HepG2 (cell line): ENCODE results near the gene PLD2. TPM values are rescaled to one million over a fixed set of nuclear protein-coding genes. Genes with fewer than 3 reads are reported as not detected.

Source experiments
- ARHGAP35 ChIP-seq: sonication (generic); formaldehyde crosslinking; IDR thresholded peaks from 2 replicates; pipeline ENCODE4 v1.9.0; 2022; ENCODE audit warnings: mild to moderate bottlenecking, inconsistent platforms, moderate library complexity, missing genetic modification reagents, borderline replicate concordance
- ARNT ChIP-seq: fragments of 450-650 bp; IDR thresholded peaks from 2 replicates; pipeline ENCODE4 v1.6.1; 2017
- CREB1 ChIP-seq, 2 experiments: fragments of 450-650 bp in 1 of 2; IDR thresholded peaks; 2 replicates each; pipeline ENCODE4 v1.6.1; 2016 to 2017; ENCODE audit warnings: control low read depth in 1 of 2, mild to moderate bottlenecking in 1 of 2, missing compliant biosample characterization in 1 of 2, missing genetic modification characterization in 1 of 2
- DNMT1 ChIP-seq: sonication (generic); formaldehyde crosslinking; IDR thresholded peaks from 2 replicates; pipeline ENCODE4 v1.5.1; 2020; ENCODE audit warnings: mild to moderate bottlenecking, missing genetic modification reagents
- DRAP1 ChIP-seq: IDR thresholded peaks from 2 replicates; pipeline ENCODE4 v1.6.1; 2016; ENCODE audit warnings: missing genetic modification reagents, missing compliant biosample characterization
- FOXP1 ChIP-seq, 2 experiments: fragments of 450-650 bp in 1 of 2; IDR thresholded peaks; 2 replicates each; pipeline ENCODE4 v1.6.1; 2017 to 2018; ENCODE audit warnings: antibody characterized with exemption in 1 of 2
- GATAD1 ChIP-seq: IDR thresholded peaks from 2 replicates; pipeline ENCODE4 v1.6.1; 2016; ENCODE audit warnings: missing genetic modification reagents, missing compliant biosample characterization
- HMGXB4 ChIP-seq, 2 experiments: sonication (generic) in 1 of 2; formaldehyde crosslinking in 1 of 2; IDR thresholded peaks; 2 replicates each; pipeline versions ENCODE4 v1.4.0 to v1.6.1; 2018 to 2020; ENCODE audit warnings: missing genetic modification reagents in 2 of 2, borderline replicate concordance in 1 of 2, low read depth in 1 of 2, mild to moderate bottlenecking in 1 of 2, missing biosample characterization in 1 of 2
- IKZF5 ChIP-seq: IDR thresholded peaks from 2 replicates; pipeline ENCODE4 v1.6.1; 2018; ENCODE audit warnings: missing genetic modification reagents, mild to moderate bottlenecking, missing compliant biosample characterization
- ISL2 ChIP-seq: sonication (generic); formaldehyde crosslinking; IDR thresholded peaks from 2 replicates; pipeline ENCODE4 v1.5.0; 2020; ENCODE audit warnings: missing genetic modification reagents
- PITX1 ChIP-seq: sonication (generic); formaldehyde crosslinking; IDR thresholded peaks from 2 replicates; pipeline ENCODE4 v1.5.1; 2020; ENCODE audit warnings: mild to moderate bottlenecking, missing genetic modification reagents
- SALL1 ChIP-seq: sonication (generic); formaldehyde crosslinking; IDR thresholded peaks from 2 replicates; pipeline ENCODE4 v1.8.0; 2022; ENCODE audit warnings: mild to moderate bottlenecking, missing genetic modification reagents
- SALL2 ChIP-seq: sonication (generic); formaldehyde crosslinking; IDR thresholded peaks from 2 replicates; pipeline ENCODE4 v1.8.1; 2023; ENCODE audit warnings: mild to moderate bottlenecking, missing genetic modification reagents, inconsistent platforms
- SNAPC5 ChIP-seq: sonication (generic); formaldehyde crosslinking; IDR thresholded peaks from 2 replicates; pipeline ENCODE4 v1.8.1; 2023; ENCODE audit warnings: mild to moderate bottlenecking, missing genetic modification reagents, borderline replicate concordance
- TFAP4 ChIP-seq: sonication (generic); IDR thresholded peaks from 2 replicates; pipeline ENCODE4 v1.6.1; 2016; ENCODE audit warnings: low read depth, borderline replicate concordance
- ZNF280D ChIP-seq: sonication (generic); formaldehyde crosslinking; IDR thresholded peaks from 2 replicates; pipeline ENCODE4 v1.5.1; 2020; ENCODE audit warnings: mild to moderate bottlenecking, missing genetic modification reagents
- ZNF329 ChIP-seq: sonication (generic); formaldehyde crosslinking; IDR thresholded peaks from 2 replicates; pipeline ENCODE4 v1.9.0; 2021; ENCODE audit warnings: low read depth, mild to moderate bottlenecking, missing genetic modification reagents
- ZNF597 ChIP-seq: sonication (generic); formaldehyde crosslinking; IDR thresholded peaks from 2 replicates; pipeline ENCODE4 v1.5.0; 2020; ENCODE audit warnings: missing genetic modification reagents
- ZNF598 ChIP-seq: sonication (generic); formaldehyde crosslinking; IDR thresholded peaks from 2 replicates; pipeline ENCODE4 v1.5.1; 2020; ENCODE audit warnings: mild to moderate bottlenecking, missing genetic modification reagents, borderline replicate concordance
- polyA plus RNA-seq, 8 experiments: library from polyadenylated mRNA; depleted of rRNA in 3 of 8; stranded (reverse) in 7 of 8; unstranded in 1 of 8; fragments of >200 nt; fragmentation: Illumina TruSeq in 4 of 8; extraction: Trizol in 4 of 8; gene quantifications; 2 replicates each; pipeline versions ENCODE4 v1.2.1 to v1.2.3, GENCODE V29; 2011 to 2016; ENCODE audit warnings: low read depth in 4 of 8, missing spikeins in 1 of 8, mixed read lengths in 1 of 8; ENCODE audit not compliant: insufficient read depth in 1 of 8
- total RNA-seq, 5 experiments: library from RNA; depleted of rRNA; stranded (reverse); fragments of >200 nt; fragmentation: Illumina TruSeq; extraction: Trizol; gene quantifications; 2 replicates each; pipeline ENCODE4 v1.2.3, GENCODE V29; 2016; ENCODE audit warnings: low read depth in 1 of 5

PLD2 gene
- total and polyA plus RNA-seq, 2 of the 13 experiments (the other 11 are each of a cell fraction or from before 2014, with no cell fraction given), result 13.4 to 29.7 TPM

GRCh38 chr17:4777969-4778760 lies 28.8 kb upstream of the PLD2 start (continued):
- TF ChIP-seq ZNF598 (CRISPR knock-in tag) (0 out of 2 replicates have a peak, but pooled peaks have one; percentile 13), DNMT1 (CRISPR knock-in tag) (no peak), SALL1 (CRISPR knock-in tag) (peak; percentile 93), CREB1 (IDR thresholded peaks at IDR 0.05) (0 out of 2 replicates have a peak, but pooled peaks have one; percentile 16), CREB1 (CRISPR knock-in tag; IDR thresholded peaks at IDR 0.05) (no peak), SNAPC5 (no peak), HMGXB4 (CRISPR knock-in tag; IDR thresholded peaks at IDR 0.05; ENCODE audit: borderline replicate concordance in 1 of 2, low read depth in 1 of 2) (0 out of 4 replicates have a peak, but pooled peaks of 1 of the 2 experiments have one; percentile 38), FOXP1 (IDR thresholded peaks at IDR 0.05) (no peak), FOXP1 (CRISPR knock-in tag; IDR thresholded peaks at IDR 0.05) (0 out of 2 replicates have a peak, but pooled peaks have one; percentile 30), ARHGAP35 (CRISPR knock-in tag) (0 out of 2 replicates have a peak, but pooled peaks have one; percentile 30), PITX1 (CRISPR knock-in tag) (peak; percentile 91), DRAP1 (CRISPR knock-in tag) (no peak), ZNF280D (CRISPR knock-in tag) (peak; percentile 83), IKZF5 (CRISPR knock-in tag) (0 out of 2 replicates have a peak, but pooled peaks have one; percentile 39), TFAP4 (peak; percentile 91), ARNT (no peak), ZNF597 (CRISPR knock-in tag) (no peak), ISL2 (CRISPR knock-in tag) (peak; percentile 69; the same call in 1 of the 2 replicates), GATAD1 (peak; percentile 56; the same call in 1 of the 2 replicates), ZNF329 (CRISPR knock-in tag) (no peak), SALL2 (peak; percentile 67)
